ENCODE measurements around the gene KLHL8. TPM values are rescaled to one million over a fixed set of nuclear protein-coding genes. Genes with fewer than 3 reads are reported as not detected.
A peak's percentile ranks its signal among the peaks of the same experiment; 100 is the strongest.

The KLHL8 gene
- total RNA-seq, 4 donors from 2014 or later, result 6.2 to 11.5 (median 8.3) TPM

DNA sequence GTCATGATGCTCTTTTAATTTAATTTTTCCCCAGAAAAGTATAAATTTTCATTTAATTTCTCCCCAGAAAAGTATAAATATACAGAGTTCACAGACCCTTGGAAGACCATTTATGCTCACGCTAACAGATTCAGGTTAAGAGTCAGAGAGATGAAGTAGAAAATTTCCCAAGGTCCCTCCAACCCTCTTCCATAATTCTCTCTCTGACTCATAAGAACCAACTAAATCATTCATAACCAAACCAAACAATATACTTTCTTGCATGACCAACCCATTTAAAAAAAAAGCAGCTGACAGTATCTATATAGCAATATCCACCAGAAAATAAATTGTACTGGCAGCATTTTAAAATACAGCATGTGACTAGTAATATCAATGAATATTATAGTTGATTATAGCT lies 3.9 kb downstream of the KLHL8 start:
- no peak for DNase-seq (ENCODE audit: low spot score in 2 of 2)
- no peak overlapping the region for H3K4me3 ChIP-seq (ENCODE audit: low read depth, poor library complexity, severe bottlenecking)
- 94 to 95% methylated on average over 1 of the region's 1 CpG for WGBS, 2 donors
- intact Hi-C loops (cut with DNase I; ENCODE audit: low total_unique reads), result no loop called here
- no peak for TF ChIP-seq POLR2A (IDR thresholded peaks at IDR 0.05)
- TF ChIP-seq, protein P1, sequence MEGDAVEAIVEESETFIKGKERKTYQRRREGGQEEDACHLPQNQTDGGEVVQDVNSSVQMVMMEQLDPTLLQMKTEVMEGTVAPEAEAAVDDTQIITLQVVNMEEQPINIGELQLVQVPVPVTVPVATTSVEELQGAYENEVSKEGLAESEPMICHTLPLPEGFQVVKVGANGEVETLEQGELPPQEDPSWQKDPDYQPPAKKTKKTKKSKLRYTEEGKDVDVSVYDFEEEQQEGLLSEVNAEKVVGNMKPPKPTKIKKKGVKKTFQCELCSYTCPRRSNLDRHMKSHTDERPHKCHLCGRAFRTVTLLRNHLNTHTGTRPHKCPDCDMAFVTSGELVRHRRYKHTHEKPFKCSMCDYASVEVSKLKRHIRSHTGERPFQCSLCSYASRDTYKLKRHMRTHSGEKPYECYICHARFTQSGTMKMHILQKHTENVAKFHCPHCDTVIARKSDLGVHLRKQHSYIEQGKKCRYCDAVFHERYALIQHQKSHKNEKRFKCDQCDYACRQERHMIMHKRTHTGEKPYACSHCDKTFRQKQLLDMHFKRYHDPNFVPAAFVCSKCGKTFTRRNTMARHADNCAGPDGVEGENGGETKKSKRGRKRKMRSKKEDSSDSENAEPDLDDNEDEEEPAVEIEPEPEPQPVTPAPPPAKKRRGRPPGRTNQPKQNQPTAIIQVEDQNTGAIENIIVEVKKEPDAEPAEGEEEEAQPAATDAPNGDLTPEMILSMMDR (IDR thresholded peaks at IDR 0.05), result no peak

DNA sequence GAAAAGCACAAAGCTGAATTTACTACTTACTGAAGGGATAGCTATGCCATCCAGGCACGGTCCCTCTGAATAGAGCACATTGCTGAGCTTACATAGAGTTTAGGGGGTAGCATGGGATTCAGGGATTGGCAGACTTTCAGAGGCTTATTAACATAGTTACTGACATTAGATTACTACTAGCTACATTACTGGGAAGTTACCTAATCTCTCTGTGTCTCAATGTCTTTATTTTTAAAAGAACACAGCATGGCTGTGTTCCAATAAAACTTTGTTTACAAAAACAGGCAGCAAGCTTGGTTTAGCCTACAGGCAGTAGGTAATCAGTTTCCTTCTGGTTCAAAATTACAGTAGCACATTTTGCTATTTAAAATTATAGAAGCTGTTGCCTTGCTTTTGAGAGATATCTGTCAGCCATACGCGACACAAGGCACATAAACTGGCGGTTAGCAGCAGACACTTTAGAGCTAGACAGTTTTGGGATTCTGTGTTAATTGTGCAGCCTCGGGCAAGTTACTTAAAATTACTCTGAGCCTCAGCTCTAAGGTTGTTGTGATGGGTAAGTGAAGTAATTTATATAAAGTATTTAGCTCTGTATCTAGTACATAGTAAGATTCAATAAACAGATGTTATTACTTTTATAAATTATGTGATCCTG lies 6.9 kb downstream of the KLHL8 start:
- no peak for DNase-seq (ENCODE audit: low spot score in 2 of 2)
- intact Hi-C loops (cut with DNase I; ENCODE audit: low total_unique reads), result no loop called here
- WGBS, 2 donors, result 60 to 76% methylated on average over 5 of the region's 5 CpGs
- TF ChIP-seq, protein P1 (IDR thresholded peaks at IDR 0.05), result no peak
- TF ChIP-seq POLR2A (IDR thresholded peaks at IDR 0.05), result no peak
- no peak overlapping the region for H3K4me3 ChIP-seq (ENCODE audit: low read depth, poor library complexity, severe bottlenecking)

DNA sequence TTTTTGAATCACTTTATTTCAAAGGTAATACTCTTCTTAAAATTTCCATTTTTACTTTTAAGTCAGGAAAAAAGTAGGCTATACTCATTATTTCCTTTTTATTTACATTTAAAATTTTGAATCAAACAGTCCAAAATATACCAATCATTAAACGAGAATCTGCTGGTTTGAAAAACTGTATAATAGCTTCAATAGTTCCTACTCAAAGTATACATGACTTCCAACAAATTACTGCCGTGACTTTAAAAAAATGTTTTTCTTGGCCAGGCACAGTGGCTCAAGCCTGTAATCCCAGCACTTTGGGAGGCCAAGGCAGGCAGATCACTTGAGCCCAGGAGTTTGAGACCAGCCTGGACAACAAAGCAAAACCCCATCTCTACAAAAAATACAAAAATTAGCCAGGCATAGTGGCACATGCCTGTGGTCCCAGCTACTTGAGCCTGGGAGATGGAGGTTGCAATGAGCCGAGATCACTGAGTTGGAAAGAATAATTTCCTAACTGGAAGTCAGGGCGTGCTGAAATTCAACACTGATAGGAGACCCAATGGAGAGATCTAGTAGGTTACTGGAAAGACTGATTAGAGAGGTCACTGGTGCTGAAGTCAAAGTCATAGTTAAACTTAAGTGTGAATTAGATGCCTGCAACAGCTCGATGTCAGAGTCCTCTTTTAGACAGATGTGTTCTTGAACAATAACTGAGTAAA lies 9.0 kb downstream of the KLHL8 start:
- DNase-seq (ENCODE audit: low spot score in 2 of 2), result no peak
- no peak for TF ChIP-seq POLR2A (IDR thresholded peaks at IDR 0.05)
- TF ChIP-seq, protein P1 (IDR thresholded peaks at IDR 0.05), result no peak
- no peak overlapping the region for H3K4me3 ChIP-seq (ENCODE audit: low read depth, poor library complexity, severe bottlenecking)
- WGBS, 2 donors, result 72 to 75% methylated on average over 5 of the region's 5 CpGs
- intact Hi-C loops (cut with DNase I; ENCODE audit: low total_unique reads), result no loop called here

DNA sequence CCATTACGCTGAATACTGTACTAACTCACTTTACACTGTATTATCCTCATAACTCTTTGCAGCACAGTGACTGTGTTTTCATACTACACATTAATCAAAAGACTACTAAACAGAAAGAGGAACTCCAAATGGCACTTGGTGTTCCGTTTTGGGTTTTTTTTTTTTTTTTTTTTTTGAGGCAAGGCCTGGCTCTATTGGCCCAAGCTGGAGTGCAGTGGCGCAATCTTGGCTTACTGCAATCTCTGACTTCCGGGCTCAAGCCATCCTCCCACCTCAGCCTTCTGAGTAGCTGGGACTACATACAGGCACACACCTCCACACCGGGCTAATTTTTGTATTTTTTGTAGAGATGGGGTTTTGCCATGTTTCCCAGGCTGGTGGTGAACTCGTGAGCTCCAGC lies 10.7 kb downstream of the KLHL8 start:
- H3K4me3 ChIP-seq (ENCODE audit: low read depth, poor library complexity, severe bottlenecking), result no peak overlapping the region
- peak; percentile 61 to 89 for DNase-seq (ENCODE audit: low spot score in 2 of 2)
- 65% methylated on average over 6 of the region's 6 CpGs for WGBS, 2 donors
- intact Hi-C loops (cut with DNase I; ENCODE audit: low total_unique reads), result no loop called here
- TF ChIP-seq, protein P1 (IDR thresholded peaks at IDR 0.05), result no peak
- TF ChIP-seq POLR2A (IDR thresholded peaks at IDR 0.05), result no peak

DNA sequence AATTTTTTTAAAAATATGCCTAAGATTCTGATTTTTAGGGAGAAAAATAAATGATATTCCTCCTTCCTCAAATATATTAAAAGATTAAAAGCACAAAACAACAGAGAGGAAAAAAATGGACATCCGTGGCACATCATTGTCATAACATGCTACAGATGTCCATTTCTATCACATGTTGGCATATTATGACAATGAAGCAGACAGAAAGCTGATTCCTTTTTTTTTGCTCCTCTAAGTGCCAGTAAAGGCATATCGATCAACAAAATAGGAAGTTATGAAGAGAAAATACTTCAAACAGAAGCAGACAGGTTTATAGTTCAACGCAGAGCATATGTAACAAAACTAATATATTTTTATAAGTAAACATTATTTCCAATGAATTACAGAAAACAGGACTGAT lies 11.2 kb downstream of the KLHL8 start:
- intact Hi-C loops (cut with DNase I; ENCODE audit: low total_unique reads), result no loop called here
- no peak overlapping the region for H3K4me3 ChIP-seq (ENCODE audit: low read depth, poor library complexity, severe bottlenecking)
- TF ChIP-seq, protein P1 (IDR thresholded peaks at IDR 0.05), result no peak
- no peak for TF ChIP-seq POLR2A (IDR thresholded peaks at IDR 0.05)
- WGBS, 2 donors, result 64 to 65% methylated on average over 3 of the region's 3 CpGs
- DNase-seq (ENCODE audit: low spot score in 2 of 2), result no peak
